GM19397 (cell line): Measurements from ENCODE around the gene DDX10.
"Not testable (repeated sequence)": the region's sequence is repeated elsewhere in the genome, so short reads cannot be mapped to it uniquely, and the experiment has no call there.

Source experiments
- ATAC-seq: cut with Tn5 transposase; IDR thresholded peaks from one replicate; pipeline ENCODE4 v1.9.1; 2021; ENCODE audit warnings: mild to moderate bottlenecking, moderate library complexity; ENCODE audit not compliant: unreplicated experiment

The DDX10 gene

GRCh38 chr11:108768370-108768769 is 103.5 kb downstream of the DDX10 start:
- ATAC-seq = no peak

- ATAC-seq = no peak
Measured at GRCh38 chr11:108768964-108769363, 104.1 kb downstream of the DDX10 start.

GRCh38 chr11:108774037-108774730 is 109.3 kb downstream of the DDX10 start:
- ATAC-seq = no peak

GRCh38 chr11:108775324-108775723 is 110.5 kb downstream of the DDX10 start:
- no peak for ATAC-seq

GRCh38 chr11:108779147-108779546 is 114.3 kb downstream of the DDX10 start:
- ATAC-seq = not testable (repeated sequence)

GRCh38 chr11:108780119-108780518 is 115.2 kb downstream of the DDX10 start:
- ATAC-seq = no peak

GRCh38 chr11:108781946-108782345 is 117.1 kb downstream of the DDX10 start:
- ATAC-seq = no peak

- ATAC-seq = no peak
Measured at GRCh38 chr11:108786281-108786990, 121.6 kb downstream of the DDX10 start.

- no peak for ATAC-seq
Measured at GRCh38 chr11:108787105-108787504, 122.2 kb downstream of the DDX10 start.

GRCh38 chr11:108788565-108789199 is 123.8 kb downstream of the DDX10 start:
- ATAC-seq = peak; percentile 66

- ATAC-seq = no peak
Measured at GRCh38 chr11:108790501-108791299, 125.8 kb downstream of the DDX10 start.

GRCh38 chr11:108793138-108793537 is 128.3 kb downstream of the DDX10 start:
- ATAC-seq = no peak

GRCh38 chr11:108793611-108794010 is 128.7 kb downstream of the DDX10 start:
- no peak for ATAC-seq

GRCh38 chr11:108796551-108796950 is 131.7 kb downstream of the DDX10 start:
- no peak for ATAC-seq

GRCh38 chr11:108797578-108798100 is 132.8 kb downstream of the DDX10 start:
- no peak for ATAC-seq

GRCh38 chr11:108802492-108802891 is 137.6 kb downstream of the DDX10 start:
- ATAC-seq = no peak

GRCh38 chr11:108803776-108804175 is 138.9 kb downstream of the DDX10 start:
- ATAC-seq = no peak

GRCh38 chr11:108804511-108804910 is 139.6 kb downstream of the DDX10 start:
- ATAC-seq = no peak

- ATAC-seq = no peak
Measured at GRCh38 chr11:108805030-108805429, 140.2 kb downstream of the DDX10 start.

- no peak for ATAC-seq
Measured at GRCh38 chr11:108807262-108807661, 142.4 kb downstream of the DDX10 start.

- ATAC-seq = no peak
Measured at GRCh38 chr11:108813086-108813485, 148.2 kb downstream of the DDX10 start.
